T-helper 2 cell treated with Interferon-gamma antibody and Interleukin-4, amounts not matched to agents 5 μg/mL and 100 μg/mL, for 36 hours (primary cell): ENCODE data around the gene FUOM.
"Not testable (repeated sequence)": the region's sequence is repeated elsewhere in the genome, so short reads cannot be mapped to it uniquely, and the experiment has no call there.

Experiments
- DNase-seq: peaks from one replicate; pipeline ENCODE4 v3.0.0; 2021; ENCODE audit warnings: low spot score
- H3K27ac Mint-ChIP-seq: one replicate; pipeline ENCODE4 v1.8.0; 2021; ENCODE audit warnings: mild to moderate bottlenecking, mixed read lengths
- H3K27me3 Mint-ChIP-seq: one replicate; pipeline ENCODE4 v1.8.0; 2021; ENCODE audit warnings: low read depth, mixed read lengths
- H3K36me3 Mint-ChIP-seq: one replicate; pipeline ENCODE4 v1.8.0; 2021; ENCODE audit warnings: low read depth, mixed read lengths
- H3K4me1 Mint-ChIP-seq: one replicate; pipeline ENCODE4 v1.8.0; 2021; ENCODE audit warnings: low read depth, mixed read lengths
- H3K4me3 Mint-ChIP-seq: one replicate; pipeline ENCODE4 v1.8.0; 2022; ENCODE audit warnings: mild to moderate bottlenecking, moderate library complexity, mixed read lengths
- H3K9me3 Mint-ChIP-seq: one replicate; pipeline ENCODE4 v1.8.0; 2021; ENCODE audit warnings: mixed read lengths

Gene FUOM

DNA sequence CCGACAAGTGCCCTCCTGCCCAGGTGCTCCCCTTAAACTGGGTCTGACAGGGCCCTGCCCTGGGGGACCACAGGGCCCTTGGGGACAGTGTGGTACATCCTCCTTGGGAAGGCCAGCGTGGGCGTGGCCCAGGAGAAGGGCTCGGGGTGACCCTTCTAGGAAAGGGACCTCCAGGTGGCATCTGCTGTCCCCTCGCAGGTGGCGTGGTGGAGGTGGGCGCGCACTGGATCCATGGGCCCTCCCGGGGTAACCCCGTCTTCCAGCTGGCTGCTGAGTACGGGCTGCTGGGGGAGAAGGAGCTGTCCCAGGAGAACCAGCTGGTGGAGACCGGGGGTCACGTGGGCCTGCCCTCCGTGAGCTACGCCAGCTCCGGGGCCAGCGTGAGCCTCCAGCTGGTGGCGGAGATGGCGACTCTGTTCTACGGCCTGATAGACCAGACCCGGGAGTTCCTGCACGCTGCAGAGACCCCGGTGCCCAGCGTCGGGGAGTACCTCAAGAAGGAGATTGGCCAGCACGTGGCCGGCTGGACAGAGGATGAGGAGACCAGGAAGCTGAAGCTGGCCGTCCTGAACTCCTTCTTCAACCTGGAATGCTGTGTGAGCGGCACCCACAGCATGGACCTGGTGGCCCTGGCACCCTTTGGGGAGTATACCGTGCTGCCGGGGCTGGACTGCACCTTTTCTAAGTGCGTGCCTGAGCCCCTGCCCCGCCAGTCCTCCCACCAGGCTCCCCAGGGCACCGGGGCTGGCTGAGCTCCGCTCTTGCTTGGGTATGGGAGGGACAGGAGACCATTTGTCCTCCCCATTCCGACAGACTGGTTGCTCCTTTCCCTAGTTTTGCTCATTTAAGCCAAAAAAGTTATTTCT lies 22.2 kb upstream of the FUOM start:
- peak overlapping the region; percentile 60 for H3K4me3 Mint-ChIP-seq
- H3K36me3 Mint-ChIP-seq, result no peaks in the 10 kb centered on the region
- H3K27ac Mint-ChIP-seq, result no peak overlapping the region
- H3K4me1 Mint-ChIP-seq, result peaks cover 4% of the 10 kb centered on the region
- H3K9me3 Mint-ChIP-seq, result no peaks in the 10 kb centered on the region
- DNase-seq, result no peak
- peaks cover under 1% of the 10 kb centered on the region for H3K27me3 Mint-ChIP-seq

DNA sequence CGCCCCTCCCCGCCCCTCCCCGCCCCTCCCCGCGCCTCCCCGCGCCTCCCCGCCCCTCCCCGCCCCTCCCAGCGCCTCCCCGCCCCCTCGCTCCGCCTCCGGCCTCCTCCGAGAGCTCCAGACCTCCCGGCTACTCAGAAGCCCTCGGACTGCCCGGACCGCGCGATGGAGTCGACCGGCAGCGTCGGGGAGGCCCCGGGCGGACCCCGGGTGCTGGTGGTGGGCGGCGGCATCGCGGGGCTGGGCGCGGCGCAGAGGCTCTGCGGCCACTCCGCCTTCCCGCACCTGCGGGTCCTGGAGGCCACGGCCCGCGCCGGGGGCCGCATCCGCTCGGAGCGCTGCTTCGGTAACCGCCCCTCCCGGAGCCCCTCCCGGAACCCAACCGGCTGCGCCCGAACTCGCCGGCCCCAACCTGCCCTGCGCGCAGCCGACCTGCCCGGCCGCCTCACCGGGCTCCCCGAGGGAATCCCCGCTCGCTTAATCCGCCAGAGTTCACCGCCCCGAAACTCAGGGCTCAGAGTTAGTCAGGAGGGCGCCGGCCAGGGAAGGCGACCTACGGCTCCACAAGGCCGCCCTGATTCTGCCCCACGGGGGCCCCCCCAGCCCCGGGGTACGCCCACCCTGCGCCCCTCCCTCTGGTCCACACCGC lies 21.5 kb upstream of the FUOM start, which contains the start of gene PAOX:
Gene PAOX (plus strand): TSS at position 111 of the 649 bp plus-strand sequence. CDS start 55 bp downstream, at position 166.
- Mint-ChIP-seq H3K27ac (peak within 1 kb of the TSS; percentile 55), H3K9me3 (no peaks in the 10 kb centered on the region), H3K27me3 (peaks cover 2% of the 10 kb centered on the region), H3K4me3 (peak within 1 kb of the TSS; percentile 77), H3K4me1 (peaks cover 7% of the 10 kb centered on the region), H3K36me3 (no peaks in the 10 kb centered on the region)
- peak; percentile 67 for DNase-seq

DNA sequence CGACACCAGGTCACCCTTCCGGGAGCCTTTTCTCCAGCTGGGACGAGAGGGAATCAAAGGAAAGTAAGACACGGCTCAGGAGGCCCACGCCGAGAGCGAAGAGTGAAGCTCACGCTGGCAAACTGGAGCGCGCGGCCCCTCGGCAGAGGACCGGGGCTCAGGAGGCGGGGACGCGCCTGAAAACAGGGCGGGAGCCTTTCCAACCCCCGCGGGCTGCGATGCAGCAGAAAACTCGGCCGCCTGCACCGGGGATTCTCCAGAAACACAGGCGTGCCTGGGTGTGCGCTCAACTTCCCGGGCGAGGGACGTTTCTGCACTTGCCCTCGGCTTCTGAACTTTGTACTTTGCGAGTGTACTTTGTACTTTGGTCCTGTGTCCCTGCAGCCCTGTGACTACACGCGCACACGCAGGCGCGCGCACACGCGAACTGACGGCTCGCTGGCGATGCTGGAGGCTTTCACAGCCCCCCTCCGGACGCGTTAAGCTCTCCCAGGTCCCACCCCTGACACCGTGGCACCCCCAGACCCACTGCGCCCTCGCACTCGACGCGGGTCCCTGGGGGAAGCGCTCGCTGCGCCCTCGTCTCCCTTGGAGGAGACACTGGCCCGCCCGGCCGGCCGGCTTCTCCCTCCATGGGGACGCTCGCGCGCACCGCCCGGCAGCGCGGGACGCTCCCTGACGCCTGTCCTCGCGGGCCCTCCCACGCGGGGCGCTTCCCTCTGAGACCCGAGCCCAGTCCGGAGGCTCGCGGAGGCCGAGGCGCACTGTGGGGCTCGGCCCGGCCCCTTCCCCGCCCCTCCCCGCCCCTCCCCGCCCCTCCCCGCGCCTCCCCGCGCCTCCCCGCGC lies 20.7 kb upstream of the FUOM start:
- peaks cover 9% of the 10 kb centered on the region for H3K4me1 Mint-ChIP-seq
- DNase-seq, result peak; percentile 64
- no peaks in the 10 kb centered on the region for H3K36me3 Mint-ChIP-seq
- H3K9me3 Mint-ChIP-seq, result no peaks in the 10 kb centered on the region
- H3K4me3 Mint-ChIP-seq, result peak overlapping the region; percentile 77
- H3K27ac Mint-ChIP-seq, result peak overlapping the region; percentile 55
- H3K27me3 Mint-ChIP-seq, result peaks cover 3% of the 10 kb centered on the region

DNA sequence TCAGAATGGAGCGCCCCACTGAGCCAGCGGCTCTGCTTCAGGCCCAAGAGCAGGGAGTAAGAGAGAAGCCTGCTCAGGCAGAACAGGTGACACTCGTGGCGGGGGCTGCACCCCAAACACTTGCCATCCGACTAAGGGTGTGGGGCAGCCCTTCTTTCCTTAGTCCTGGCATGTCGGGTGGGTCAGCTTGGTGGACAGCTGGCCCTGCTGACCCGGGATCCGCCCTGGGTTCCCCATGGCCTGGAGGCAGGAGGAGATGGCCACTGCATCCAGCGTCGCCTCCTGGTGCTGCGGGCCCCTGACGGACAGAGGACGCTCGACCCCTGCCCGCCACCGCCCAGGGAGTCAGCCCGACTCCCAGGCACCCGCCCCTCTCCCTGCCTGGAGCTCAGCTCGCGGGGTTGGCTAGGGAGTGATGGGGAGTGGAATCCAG lies 20.0 kb upstream of the FUOM start:
- Mint-ChIP-seq H3K36me3 (no peaks in the 10 kb centered on the region), H3K27me3 (peaks cover 3% of the 10 kb centered on the region), H3K27ac (no peak overlapping the region), H3K4me3 (peak overlapping the region; percentile 77), H3K4me1 (peaks cover 11% of the 10 kb centered on the region), H3K9me3 (no peaks in the 10 kb centered on the region)
- DNase-seq, result no peak

DNA sequence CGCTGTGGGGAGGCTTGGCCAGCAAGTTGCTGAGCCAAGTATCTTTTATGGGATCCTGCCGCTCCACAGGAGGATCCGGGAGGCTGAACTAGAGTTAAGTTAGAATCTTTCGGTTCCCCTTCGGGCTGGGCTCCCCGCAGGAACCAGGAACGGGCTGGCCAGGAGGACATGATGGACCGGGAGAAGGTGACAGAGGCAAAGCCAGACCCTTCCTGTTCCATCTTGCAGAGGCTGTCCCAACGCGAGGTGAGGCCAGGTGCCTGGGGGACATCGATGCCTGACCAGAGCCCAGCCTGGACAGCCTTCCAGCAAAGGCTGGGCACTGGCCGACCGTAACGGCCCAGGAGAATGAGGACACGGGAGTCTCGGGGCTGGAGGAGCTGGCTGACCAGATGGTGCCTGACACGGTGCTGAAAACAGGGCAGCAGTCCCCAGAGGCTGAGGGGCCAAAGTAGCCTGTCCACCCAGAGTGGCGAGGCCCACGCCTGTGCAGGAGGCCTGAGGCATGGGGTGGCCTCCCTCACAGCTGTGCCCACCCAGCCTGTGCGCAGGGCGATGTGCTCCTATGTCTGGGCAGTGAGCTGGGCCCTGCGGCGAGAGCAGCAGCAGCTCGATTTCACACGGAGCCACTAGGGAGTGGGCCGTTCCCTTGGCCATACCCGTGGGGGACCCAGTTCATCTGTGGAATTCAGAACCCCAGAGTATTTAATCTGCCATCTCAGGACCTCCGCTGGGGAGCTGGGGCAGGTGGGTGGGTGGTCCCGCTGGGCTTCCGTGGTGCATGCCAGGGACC lies 19.4 kb upstream of the FUOM start:
- Mint-ChIP-seq H3K4me1 (peaks cover 11% of the 10 kb centered on the region), H3K36me3 (no peaks in the 10 kb centered on the region), H3K9me3 (no peaks in the 10 kb centered on the region), H3K27ac (no peak overlapping the region), H3K4me3 (peak overlapping the region; percentile 77), H3K27me3 (peaks cover 3% of the 10 kb centered on the region)
- no peak for DNase-seq

DNA sequence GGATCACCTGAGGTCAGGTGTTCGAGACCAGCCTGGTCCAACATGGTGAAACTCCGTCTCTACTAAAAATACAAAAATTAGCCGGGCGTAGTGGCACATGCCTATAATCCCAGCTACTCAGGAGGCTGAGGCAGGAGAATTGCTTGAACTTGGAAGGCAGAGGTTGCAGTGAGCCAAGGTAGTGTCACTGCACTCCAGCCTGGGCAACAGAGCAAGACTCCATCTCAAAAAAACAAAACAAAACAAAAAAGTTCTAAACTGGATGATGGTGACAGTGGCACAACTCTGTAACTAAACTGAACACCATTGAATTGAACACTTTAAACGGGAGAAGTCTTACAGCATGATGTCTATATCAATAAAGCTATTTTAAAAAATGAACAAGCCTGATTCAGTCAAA lies 18.4 kb upstream of the FUOM start:
- not testable (repeated sequence) for H3K36me3 Mint-ChIP-seq, DNase-seq, H3K4me1 Mint-ChIP-seq, H3K9me3 Mint-ChIP-seq, H3K27me3 Mint-ChIP-seq
- H3K27ac Mint-ChIP-seq, result peak overlapping the region; percentile 55
- H3K4me3 Mint-ChIP-seq, result peak overlapping the region; percentile 54

DNA sequence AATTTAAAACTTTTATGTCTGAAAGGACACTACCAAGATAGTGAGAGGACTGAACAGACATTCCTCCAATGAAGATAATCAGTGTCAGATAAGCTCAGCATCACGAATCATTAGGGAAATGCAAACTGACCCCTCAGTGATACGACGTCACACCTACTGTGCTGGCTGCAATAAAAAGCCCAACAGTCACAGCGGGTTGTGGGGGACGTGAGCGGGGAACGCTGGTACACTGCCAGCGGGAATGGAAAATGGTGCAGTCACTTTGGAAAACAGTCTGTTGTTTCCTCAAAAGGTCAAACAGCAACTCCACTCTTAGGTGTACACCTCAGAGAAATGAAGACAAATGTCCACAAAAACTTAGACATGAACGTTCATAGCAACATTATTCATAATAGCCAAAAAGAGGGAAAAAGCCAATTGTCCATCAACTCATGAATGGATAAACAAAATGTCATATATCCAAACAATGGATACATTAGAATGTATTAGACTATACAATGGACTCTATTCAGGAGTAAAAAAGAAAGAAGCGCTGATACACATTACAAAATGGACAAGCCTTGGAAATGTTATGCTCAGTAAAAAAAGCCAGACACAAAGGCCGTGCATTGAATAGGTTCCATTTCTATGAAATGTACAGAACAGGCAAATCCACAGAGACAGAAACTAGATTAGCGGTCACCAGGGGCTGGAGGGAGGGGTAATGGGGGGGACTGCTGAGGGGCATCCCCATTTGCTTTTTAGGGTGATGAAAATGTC lies 17.7 kb upstream of the FUOM start:
- Mint-ChIP-seq H3K9me3 (no peaks in the 10 kb centered on the region), H3K27ac (no peak overlapping the region), H3K4me1 (peaks cover 7% of the 10 kb centered on the region), H3K36me3 (peaks cover 2% of the 10 kb centered on the region), H3K27me3 (peaks cover 3% of the 10 kb centered on the region), H3K4me3 (peak overlapping the region; percentile 79)
- no peak for DNase-seq

DNA sequence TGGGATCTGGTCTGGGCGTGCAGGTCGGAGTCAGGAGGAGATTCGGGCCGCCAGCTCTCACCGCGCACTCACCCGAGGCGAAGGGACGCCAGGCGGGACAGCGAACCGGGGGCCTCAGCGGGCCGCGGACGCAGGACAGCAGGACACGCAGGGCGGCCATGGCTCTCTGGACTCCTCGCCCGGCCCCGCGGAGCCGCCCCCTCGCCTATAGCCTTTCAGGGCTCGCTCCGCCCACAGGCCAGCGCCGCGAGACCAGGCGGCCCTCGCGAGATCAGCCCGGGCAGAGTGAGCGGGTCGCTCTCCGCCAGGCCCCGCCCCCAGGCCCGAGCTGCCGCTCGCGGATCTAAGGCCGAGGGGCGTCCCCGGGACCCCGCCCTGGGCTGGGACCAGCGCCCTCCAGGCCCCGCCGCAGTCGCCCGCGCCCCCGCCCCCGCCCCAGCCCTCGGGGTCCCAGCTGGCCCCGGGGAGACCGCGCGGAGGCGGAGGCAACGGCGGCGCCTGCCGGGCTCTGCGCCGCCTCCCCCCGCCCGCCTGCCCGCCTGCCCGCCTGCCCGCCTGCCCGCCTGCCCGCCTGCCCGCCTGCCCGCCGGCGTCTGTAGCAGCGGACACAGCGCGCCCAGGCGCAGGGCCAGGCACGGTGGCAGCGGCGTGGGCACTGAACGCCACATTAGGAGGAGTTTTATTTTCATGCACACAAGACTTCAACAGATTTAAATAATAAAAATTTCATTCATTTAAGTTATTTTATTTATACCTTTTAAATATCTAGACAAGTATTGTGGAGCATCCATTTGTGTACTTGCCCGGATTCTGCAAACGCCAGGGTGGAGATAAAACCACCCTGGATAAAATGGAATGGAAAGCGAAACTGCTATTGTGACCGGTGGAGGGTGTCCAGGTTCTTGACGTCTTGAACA lies 15.6 kb upstream of the FUOM start, which contains the start of gene ECHS1:
Gene ECHS1 (minus strand): TSS at position 181 of the 917 bp plus-strand sequence. CDS start 21 bp downstream, at position 160.
- H3K4me1 Mint-ChIP-seq, result peaks cover 7% of the 10 kb centered on the region

DNA sequence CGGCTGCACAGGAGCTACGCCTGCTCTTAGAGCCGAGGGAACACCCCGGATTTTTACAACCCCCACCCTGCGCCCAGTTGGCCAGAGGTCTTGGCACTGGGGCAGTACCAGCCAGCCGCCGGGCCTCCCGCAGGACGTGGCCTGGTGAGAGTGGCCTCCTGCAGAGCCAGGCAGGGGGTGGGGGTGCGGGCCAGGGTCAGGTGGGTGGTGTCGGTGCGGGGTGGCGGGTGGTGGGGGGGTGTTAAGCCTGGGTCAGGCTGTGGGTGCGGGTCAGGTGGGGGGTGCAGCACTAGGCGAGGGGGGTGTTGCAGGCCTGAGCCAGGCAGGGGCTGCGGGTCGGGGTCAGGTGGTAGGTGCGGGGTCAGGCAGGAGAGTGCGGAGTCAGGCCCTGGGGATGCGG lies 14.7 kb upstream of the FUOM start:
- peak overlapping the region; percentile 80 for H3K4me3 Mint-ChIP-seq
- H3K4me1 Mint-ChIP-seq, result peaks cover 7% of the 10 kb centered on the region
- H3K9me3 Mint-ChIP-seq, result no peaks in the 10 kb centered on the region
- no peak for DNase-seq
- H3K27me3 Mint-ChIP-seq, result peaks cover 3% of the 10 kb centered on the region
- no peak overlapping the region for H3K27ac Mint-ChIP-seq
- H3K36me3 Mint-ChIP-seq, result peaks cover 2% of the 10 kb centered on the region

More for the DNA sequence above, 15.6 kb upstream of the FUOM start, which contains the start of gene ECHS1:
- peak; percentile 96 for DNase-seq
- Mint-ChIP-seq H3K4me3 (peak within 1 kb of the TSS; percentile 91), H3K9me3 (no peaks in the 10 kb centered on the region), H3K36me3 (peaks cover 2% of the 10 kb centered on the region), H3K27ac (peak within 1 kb of the TSS; percentile 71), H3K27me3 (peaks cover 3% of the 10 kb centered on the region)

DNA sequence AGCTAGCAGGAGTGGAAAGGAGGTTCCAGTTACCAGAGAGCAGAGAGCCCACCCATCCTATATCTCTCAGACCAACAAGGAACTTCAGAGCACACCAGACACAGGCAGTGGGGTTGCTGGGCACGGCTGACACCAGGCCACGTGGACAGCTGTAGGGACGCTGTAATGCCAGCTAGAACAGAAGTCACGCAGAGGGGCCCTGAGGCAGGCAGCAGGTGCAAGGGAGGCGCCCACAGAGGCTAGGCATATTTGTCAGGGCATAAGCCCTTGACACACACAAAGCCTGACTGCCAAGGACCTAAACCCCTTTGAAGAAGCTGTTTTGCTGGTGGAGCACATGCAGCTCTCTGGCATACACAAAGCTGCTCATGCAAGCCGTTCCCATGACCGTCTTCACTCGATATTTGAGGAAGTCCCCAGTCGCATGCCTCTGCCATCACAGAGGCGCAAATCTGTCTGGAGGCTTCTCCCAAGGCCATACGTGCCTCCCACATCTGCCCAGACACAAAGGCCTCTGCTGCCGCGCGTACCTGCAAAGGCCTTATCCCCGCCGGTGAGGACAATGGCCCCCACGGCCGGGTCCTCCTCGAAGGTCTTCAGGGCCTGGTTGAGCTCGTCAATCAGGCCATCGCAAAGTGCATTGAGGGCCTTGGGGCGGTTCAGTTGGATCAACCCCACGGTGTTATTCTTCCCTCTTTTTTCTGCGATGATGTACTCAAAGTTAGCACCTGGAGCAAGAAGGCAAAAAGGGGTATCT lies 12.4 kb upstream of the FUOM start:
- Mint-ChIP-seq H3K27ac (peak overlapping the region; percentile 20), H3K36me3 (peaks cover 5% of the 10 kb centered on the region), H3K4me3 (no peak overlapping the region)

DNA sequence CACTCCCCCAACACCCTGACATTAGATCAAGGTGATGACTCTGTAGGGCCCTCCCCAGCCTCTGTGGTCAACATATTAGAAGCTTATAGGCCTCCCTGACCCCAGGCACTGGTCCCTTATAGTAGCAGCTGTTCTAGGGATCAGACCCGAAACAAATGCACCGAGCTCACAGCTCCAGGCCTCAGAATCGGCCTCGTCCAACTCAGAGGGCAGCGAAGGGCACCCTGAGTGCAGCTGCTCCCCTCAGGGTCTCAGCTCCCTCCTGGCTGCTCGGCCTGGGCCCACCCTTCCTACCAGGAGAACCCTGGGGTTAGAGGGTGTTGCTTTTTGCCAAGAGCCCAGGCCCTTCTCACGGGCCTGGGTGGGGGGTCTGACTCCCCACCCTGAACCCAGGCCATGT lies 10.3 kb upstream of the FUOM start:
- no peak overlapping the region for H3K27ac Mint-ChIP-seq
- no peaks in the 10 kb centered on the region for H3K27me3 Mint-ChIP-seq
- H3K9me3 Mint-ChIP-seq, result no peaks in the 10 kb centered on the region
- H3K4me1 Mint-ChIP-seq, result peaks cover 2% of the 10 kb centered on the region
- DNase-seq, result no peak
- peaks cover 9% of the 10 kb centered on the region for H3K36me3 Mint-ChIP-seq
- no peak overlapping the region for H3K4me3 Mint-ChIP-seq

More for the DNA sequence above, 12.4 kb upstream of the FUOM start:
- H3K9me3 Mint-ChIP-seq, result no peaks in the 10 kb centered on the region
- H3K4me1 Mint-ChIP-seq, result peaks cover 7% of the 10 kb centered on the region
- H3K27me3 Mint-ChIP-seq, result peaks cover 3% of the 10 kb centered on the region
- DNase-seq, result no peak
